ENCODE data around the gene ANHX.
A peak's percentile ranks its signal among the peaks of the same experiment; 100 is the strongest.

ANHX gene

GRCh38 chr12:133203344-133204263 lies 32.1 kb downstream of the ANHX start:
- intact Hi-C loops (cut with DNase I), result no loop called here
- no peak for DNase-seq

DNA sequence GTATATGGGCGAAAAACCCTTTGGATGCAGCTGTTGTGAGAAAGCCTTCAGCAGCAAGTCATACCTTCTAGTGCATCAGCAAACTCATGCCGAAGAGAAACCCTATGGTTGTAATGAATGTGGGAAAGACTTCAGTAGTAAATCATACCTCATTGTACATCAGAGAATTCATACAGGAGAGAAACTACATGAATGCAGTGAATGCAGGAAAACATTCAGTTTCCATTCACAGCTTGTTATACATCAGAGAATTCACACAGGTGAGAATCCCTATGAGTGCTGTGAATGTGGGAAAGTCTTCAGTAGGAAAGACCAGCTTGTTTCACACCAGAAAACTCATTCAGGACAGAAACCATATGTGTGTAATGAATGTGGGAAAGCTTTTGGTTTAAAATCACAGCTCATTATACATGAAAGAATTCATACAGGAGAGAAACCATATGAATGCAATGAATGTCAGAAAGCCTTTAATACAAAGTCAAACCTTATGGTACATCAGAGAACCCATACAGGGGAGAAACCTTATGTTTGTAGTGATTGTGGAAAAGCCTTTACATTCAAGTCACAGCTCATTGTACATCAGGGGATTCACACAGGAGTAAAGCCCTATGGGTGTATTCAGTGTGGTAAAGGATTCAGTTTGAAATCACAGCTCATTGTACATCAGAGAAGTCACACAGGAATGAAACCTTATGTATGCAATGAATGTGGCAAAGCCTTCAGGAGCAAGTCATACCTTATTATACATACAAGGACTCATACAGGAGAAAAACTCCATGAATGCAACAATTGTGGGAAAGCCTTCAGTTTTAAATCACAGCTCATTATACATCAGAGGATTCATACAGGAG lies 33.0 kb downstream of the ANHX start:
- intact Hi-C loops (cut with DNase I), result no loop called here
- DNase-seq, result no peak

- intact Hi-C loops (cut with DNase I), result no loop called here
- no peak for DNase-seq
These were observed 33.8 kb downstream of the ANHX start for GRCh38 chr12:133201888-133202287.

- intact Hi-C loops (cut with DNase I), result no loop called here
- no peak for DNase-seq
These were observed 42.8 kb downstream of the ANHX start for GRCh38 chr12:133192847-133193246.

DNA sequence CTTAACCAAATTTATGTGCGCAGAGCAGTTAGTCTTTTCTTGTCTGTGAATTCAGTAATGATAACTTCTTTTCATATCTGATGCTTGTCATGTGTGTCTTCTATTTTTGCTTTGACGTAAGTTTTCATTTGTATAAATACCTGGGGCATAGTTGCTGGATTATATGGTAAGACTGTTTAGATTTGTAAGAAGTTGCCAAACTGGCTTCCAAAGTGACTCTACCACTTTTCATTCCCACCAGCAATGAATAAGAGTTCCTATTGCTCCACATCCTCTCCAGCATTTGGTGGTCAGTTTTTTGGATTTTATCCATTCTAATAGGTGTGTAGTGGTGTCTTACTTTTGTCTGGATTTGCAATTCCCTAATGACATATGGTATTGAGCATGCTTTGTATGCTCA lies 45.5 kb downstream of the ANHX start:
- no peak for DNase-seq
- intact Hi-C loops (cut with DNase I), result no loop called here

DNA sequence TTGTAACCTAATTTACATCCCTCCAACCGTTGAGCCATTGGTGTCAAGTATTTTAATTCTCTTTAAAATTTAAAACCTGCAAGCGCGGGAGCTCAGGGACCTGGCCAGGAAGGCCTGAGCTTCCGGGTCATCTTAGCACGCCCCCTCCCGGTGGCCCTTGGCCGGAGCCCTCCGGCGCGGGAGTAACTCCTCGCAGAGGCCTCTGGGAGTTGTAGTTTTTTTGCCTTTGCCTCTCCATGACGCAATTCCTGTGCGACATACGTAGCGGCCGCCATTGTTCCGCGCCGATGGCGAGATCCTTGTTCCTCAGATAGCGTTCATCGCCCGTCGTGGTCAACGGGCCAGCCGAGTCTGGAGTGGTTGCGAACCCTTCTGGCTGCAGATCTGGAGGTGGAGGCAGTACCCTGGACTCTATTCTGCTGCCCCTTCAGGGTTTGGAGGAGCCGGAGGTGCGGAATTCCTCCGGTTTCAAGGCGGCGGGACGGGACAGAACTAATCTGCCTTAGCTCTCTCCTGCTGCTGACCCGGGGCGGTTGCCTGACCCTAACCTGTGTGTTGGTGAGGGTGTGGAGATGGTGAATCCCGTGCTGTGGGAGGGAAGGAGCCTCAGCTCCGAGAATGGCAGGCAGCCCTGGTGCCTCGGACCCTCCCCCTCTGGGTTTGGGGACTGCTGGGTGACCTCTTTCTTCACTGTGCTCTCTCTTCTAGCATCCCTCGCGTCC lies 54.3 kb downstream of the ANHX start, which contains the start of gene ZNF268:
TSS of gene ZNF268 (plus strand) at position 258 of the 722 bp plus-strand sequence. CDS start 503 bp downstream, outside the sequence.
- peak; percentile 78 to 98 (median 86) for DNase-seq
- intact Hi-C loops (cut with DNase I), result loop anchor here (1.0 kb wide), 1 partner anchor 101 kb away; the partner anchor contains the start of gene ZNF140

DNA sequence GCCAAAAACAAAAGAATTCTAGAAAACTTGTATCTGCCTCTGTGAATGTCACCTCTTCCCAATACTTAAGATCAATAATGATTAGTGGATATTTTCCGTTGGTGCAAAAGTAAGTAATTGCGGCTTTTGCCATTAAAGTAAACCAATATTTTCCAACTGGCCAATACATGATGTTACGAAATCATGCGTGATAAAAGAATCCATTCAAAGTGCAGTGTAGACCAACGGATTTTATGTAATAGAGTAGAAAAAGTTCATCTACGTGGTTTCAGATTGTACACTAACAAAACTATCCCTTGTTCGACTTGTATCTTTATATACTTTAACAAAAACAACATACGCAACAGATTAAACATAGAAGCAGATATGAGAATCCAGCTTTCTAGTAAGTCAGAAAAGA lies 55.0 kb downstream of the ANHX start:
- no peak for DNase-seq
- intact Hi-C loops (cut with DNase I), result loop anchor here (1.0 kb wide), 1 partner anchor 100 kb away; the partner anchor contains the start of gene ZNF140

DNA sequence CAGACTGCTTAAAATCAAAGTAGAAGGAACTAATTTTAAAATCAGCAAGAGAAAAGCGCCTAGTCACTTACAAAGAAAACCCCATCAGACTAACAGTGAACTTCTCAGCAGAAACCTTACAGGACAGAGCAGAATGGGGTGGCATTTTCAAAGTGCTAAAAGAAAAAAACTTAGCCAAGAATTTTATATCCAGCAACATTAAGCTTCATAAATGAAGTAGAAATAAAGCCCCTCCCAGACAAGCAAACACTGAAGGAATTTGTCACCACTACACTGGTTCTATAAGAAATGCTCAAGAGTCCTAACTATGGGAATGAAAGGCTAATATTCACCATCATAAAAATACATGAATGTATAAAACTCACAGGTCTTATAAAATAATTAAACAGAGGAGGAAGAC lies 60.8 kb downstream of the ANHX start:
- DNase-seq, result no peak
- intact Hi-C loops (cut with DNase I), result no loop called here

GRCh38 chr12:133172491-133172890 lies 63.2 kb downstream of the ANHX start:
- intact Hi-C loops (cut with DNase I), result no loop called here
- DNase-seq, result no peak

All from posterior cingulate gyrus (tissue), 11 donors.